GM18508 (cell line): ENCODE results near the gene MAGEA12.
"Not testable (repeated sequence)": the region's sequence is repeated elsewhere in the genome, so short reads cannot be mapped to it uniquely, and the experiment has no call there.

Experiments
- ATAC-seq: cut with Tn5 transposase; IDR thresholded peaks from one replicate; pipeline ENCODE4 v1.9.1; 2021; ENCODE audit warnings: moderate number of reproducible peaks; ENCODE audit not compliant: insufficient read depth, unreplicated experiment

Gene MAGEA12

GRCh38 chrX:152733261-152733975, at the start of gene MAGEA12, which contains the start of gene CSAG1:
Gene MAGEA12 (plus strand): TSS chrX:152733757. CDS start chrX:152736162, 2,405 bp downstream.
Gene CSAG1 (minus strand): TSS chrX:152733721. CDS start chrX:152732460, 1,261 bp downstream.
- ATAC-seq: no peak

- not testable (repeated sequence) for ATAC-seq
Measured at GRCh38 chrX:152697952-152698931, 35.3 kb upstream of the MAGEA12 start, which contains the start of gene MAGEA3. Gene MAGEA3 (plus strand): TSS chrX:152698794. CDS start chrX:152700833, 2,039 bp downstream.

GRCh38 chrX:152700390-152700789, 33.2 kb upstream of the MAGEA12 start:
- ATAC-seq: not testable (repeated sequence)

GRCh38 chrX:152706500-152706899, 27.1 kb upstream of the MAGEA12 start:
- ATAC-seq: not testable (repeated sequence)

GRCh38 chrX:152709173-152709572, 24.4 kb upstream of the MAGEA12 start, which contains the start of gene CSAG2:
Gene CSAG2 (minus strand): TSS chrX:152709273. CDS start chrX:152709112, 161 bp downstream.
- not testable (repeated sequence) for ATAC-seq

GRCh38 chrX:152713195-152713594, 20.4 kb upstream of the MAGEA12 start:
- ATAC-seq: not testable (repeated sequence)

GRCh38 chrX:152713815-152714787, 19.5 kb upstream of the MAGEA12 start, which contains the start of gene MAGEA2B:
Gene MAGEA2B (plus strand): TSS chrX:152714628. CDS start chrX:152717107, 2,479 bp downstream.
- ATAC-seq: not testable (repeated sequence)

GRCh38 chrX:152725409-152725808, 8.1 kb upstream of the MAGEA12 start:
- no peak for ATAC-seq

- ATAC-seq: not testable (repeated sequence)
Measured at GRCh38 chrX:152734143-152734858, 744 bp downstream of the MAGEA12 start.

- no peak for ATAC-seq
Measured at GRCh38 chrX:152735101-152735500, 1.5 kb downstream of the MAGEA12 start.

GRCh38 chrX:152735860-152736511, 2.4 kb downstream of the MAGEA12 start:
- no peak for ATAC-seq

GRCh38 chrX:152736528-152736927, 3.0 kb downstream of the MAGEA12 start:
- not testable (repeated sequence) for ATAC-seq

- ATAC-seq: no peak
Measured at GRCh38 chrX:152738560-152738959, 5.0 kb downstream of the MAGEA12 start.

- ATAC-seq: not testable (repeated sequence)
Measured at GRCh38 chrX:152753686-152754650, 20.4 kb downstream of the MAGEA12 start, which contains the start of gene MAGEA2. Gene MAGEA2 (minus strand): TSS chrX:152753842. CDS start chrX:152751363, 2,479 bp downstream.

- not testable (repeated sequence) for ATAC-seq
Measured at GRCh38 chrX:152754871-152755270, 21.3 kb downstream of the MAGEA12 start.

GRCh38 chrX:152758918-152759317, 25.4 kb downstream of the MAGEA12 start, which contains the start of gene CSAG3:
Gene CSAG3 (plus strand): TSS chrX:152759218.
- ATAC-seq: not testable (repeated sequence)

- ATAC-seq: not testable (repeated sequence)
Measured at GRCh38 chrX:152759544-152759943, 26.0 kb downstream of the MAGEA12 start.
